GM12878 (cell line): ENCODE results near the gene FAM163B. TPM values are rescaled to one million over a fixed set of nuclear protein-coding genes. Genes with fewer than 3 reads are reported as not detected.

Experiments used
- ATAC-seq: fragments of 200-7000 bp; cut with Tn5 transposase; 3 replicates; pipeline ENCODE4 v1.9.1; 2020; ENCODE audit warnings: mild to moderate bottlenecking, moderate library complexity
- BruUV-seq: library from RNA; stranded (reverse); fragments of 400-500 nt; replicated peaks from 2 replicates; lab custom pipeline; 2021; lab: Mats Ljungman, UMichigan
- CTCF ChIA-PET: fragments of 300-600 bp; sonication (Branson Sonifier 250); formaldehyde crosslinking; extraction: SDS; loops from one replicate; lab custom pipeline; 2021; ENCODE audit warnings: inconsistent platforms; lab: Yijun Ruan, JAX
- POLR2A ChIA-PET: fragments of 350-600 bp; formaldehyde crosslinking; extraction: SDS; loops from one replicate; lab custom pipeline; 2021; ENCODE audit warnings: inconsistent platforms; lab: Charles Lee
- RAD21 ChIA-PET: fragments of 300-600 bp; sonication (Branson Sonifier 250); formaldehyde crosslinking; loops from one replicate; lab custom pipeline; 2023; ENCODE audit warnings: antibody characterized with exemption; ENCODE audit not compliant: unreplicated experiment; lab: Charles Lee
- SMC1A ChIA-PET: fragments of 300-600 bp; sonication (Branson Sonifier 250); formaldehyde crosslinking; loops from one replicate; lab custom pipeline; 2023; ENCODE audit not compliant: unreplicated experiment, uncharacterized antibody; lab: Charles Lee
- DNase-seq: peaks from one replicate; pipeline ENCODE4 v3.0.0-alpha.2; 2011; ENCODE audit warnings: low read depth, low spot score
- FAIRE-seq: peaks from 3 replicates; lab custom pipeline; 2011; peaks lifted over from hg19 to GRCh38; lab: Jason Lieb, UNC
- H2AFZ ChIP-seq: 2 replicates; pipeline ENCODE4 v1.6.0; 2011; ENCODE audit warnings: low read depth, low read length, control low read depth; ENCODE audit not compliant: control insufficient read depth
- H3K27ac ChIP-seq: 2 replicates; pipeline ENCODE4 v1.5.1; 2011; ENCODE audit warnings: control low read depth; ENCODE audit not compliant: control insufficient read depth, insufficient read depth
- H3K27me3 ChIP-seq, 2 experiments: replicated peaks in 1 of 2; 2 replicates each; pipeline versions ENCODE4 v1.6.0 to v1.6.1; 2011; ENCODE audit warnings: low read length in 1 of 2; ENCODE audit not compliant: control insufficient read depth in 2 of 2, insufficient read depth in 2 of 2
- H3K36me3 ChIP-seq, 2 experiments: 2 replicates each; pipeline ENCODE4 v1.5.1; 2011; ENCODE audit warnings: low read length in 1 of 2; ENCODE audit not compliant: control insufficient read depth in 2 of 2, insufficient read depth in 2 of 2
- H3K4me1 ChIP-seq: 2 replicates; pipeline ENCODE4 v1.6.1; 2011; ENCODE audit warnings: mild to moderate bottlenecking, low read length, moderate library complexity, mixed read lengths; ENCODE audit not compliant: control insufficient read depth, insufficient read depth
- H3K4me2 ChIP-seq: 2 replicates; pipeline ENCODE4 v1.6.0; 2011; ENCODE audit warnings: control low read depth; ENCODE audit not compliant: control insufficient read depth, insufficient read depth
- H3K4me3 ChIP-seq: fragments of 200-600 bp; sonication (generic); 2 replicates; pipeline ENCODE4 v1.5.1; 2016
- H3K79me2 ChIP-seq: 2 replicates; pipeline ENCODE4 v1.6.0; 2011; ENCODE audit warnings: low read length; ENCODE audit not compliant: control insufficient read depth, insufficient read depth
- H3K9ac ChIP-seq: 2 replicates; pipeline ENCODE4 v1.8.0; 2011; ENCODE audit warnings: low read length, control low read depth, mixed read lengths; ENCODE audit not compliant: control insufficient read depth, insufficient read depth
- H3K9me3 ChIP-seq: replicated peaks from 3 replicates; pipeline ENCODE4 v1.5.1; 2011; ENCODE audit warnings: mild to moderate bottlenecking, low read length; ENCODE audit not compliant: control insufficient read depth, insufficient read depth
- H4K20me1 ChIP-seq: 2 replicates; pipeline ENCODE4 v1.6.0; 2011; ENCODE audit not compliant: control insufficient read depth, insufficient read depth
- NFXL1 ChIP-seq: fragments of 450-650 bp; IDR thresholded peaks from 2 replicates; pipeline ENCODE4 v1.6.1; 2017; ENCODE audit warnings: antibody characterized with exemption, mild to moderate bottlenecking, borderline replicate concordance
- NFYA ChIP-seq: IDR thresholded peaks from 2 replicates; pipeline ENCODE4 v1.6.1; 2011; ENCODE audit warnings: low read depth, mild to moderate bottlenecking, low read length, improper control_type of control experiment, borderline replicate concordance
- NR2C1 ChIP-seq: fragments of 450-650 bp; IDR thresholded peaks from 2 replicates; pipeline ENCODE4 v1.6.1; 2017; ENCODE audit warnings: antibody characterized with exemption, mild to moderate bottlenecking, moderate library complexity
- RAD21 ChIP-seq: IDR thresholded peaks from 2 replicates; pipeline ENCODE4 v1.6.1; 2011; ENCODE audit warnings: mild to moderate bottlenecking, low read depth, low read length, moderate library complexity; ENCODE audit not compliant: insufficient read depth
- RELA ChIP-seq: fragments of 450-650 bp; IDR thresholded peaks from 2 replicates; pipeline ENCODE4 v1.8.0; 2014; ENCODE audit warnings: borderline replicate concordance; ENCODE audit not compliant: partially characterized antibody
- TCF12 ChIP-seq: IDR thresholded peaks from 2 replicates; pipeline ENCODE4 v1.6.1; 2011; ENCODE audit warnings: low read depth, mild to moderate bottlenecking, low read length
- WGBS: methylation state at CpG from one replicate; pipeline ENCODE4 v1.1.6; 2016; ENCODE audit warnings: low lambda C conversion rate; ENCODE audit not compliant: insufficient replicate concordance, insufficient coverage; ENCODE audit errors: missing lambda C conversion rate; 5-methylcytosine and 5-hydroxymethylcytosine counted together
- in situ Hi-C: fragments of 300-500 bp; cut with MboI; formaldehyde crosslinking; loops from 9 replicates; pipeline ENCODE4 v1.14.3; 2018; ENCODE audit warnings: mixed read lengths
- intact Hi-C: fragments of 100-400 bp; cut with micrococcal nuclease; formaldehyde crosslinking; loops from one replicate; pipeline ENCODE4 v1.14.2; 2022; ENCODE audit not compliant: unreplicated experiment
- polyA plus RNA-seq, 11 experiments: library from polyadenylated mRNA; depleted of rRNA in 4 of 11; unstranded in 6 of 11; stranded (reverse) in 5 of 11; fragments of >200 nt; fragmentation: Nextera tagmentation in 4 of 11; fragmentation: Illumina TruSeq in 1 of 11; extraction: Ambion mirVana in 4 of 11; extraction: Trizol in 1 of 11; gene quantifications; 1 replicate in 1 of 11; 2 replicates in 10 of 11; pipeline versions ENCODE4 v1.2.1 to v1.2.3, GENCODE V29; 2011 to 2016; ENCODE audit warnings: inconsistent platforms in 2 of 11, missing spikeins in 2 of 11, low read depth in 1 of 11
- total RNA-seq, 4 experiments: library from RNA; depleted of rRNA in 3 of 4; stranded (reverse); fragments of >200 nt in 3 of 4; fragmentation: Illumina TruSeq in 1 of 4; extraction: Trizol in 1 of 4; gene quantifications; 2 replicates each; pipeline versions ENCODE4 v1.2.1 to v1.2.3, GENCODE V29; 2013 to 2021

FAM163B gene
- total and polyA plus RNA-seq, 10 of the 15 experiments (the other 5 are each of a cell fraction or from before 2014, with no cell fraction given): not detected

DNA sequence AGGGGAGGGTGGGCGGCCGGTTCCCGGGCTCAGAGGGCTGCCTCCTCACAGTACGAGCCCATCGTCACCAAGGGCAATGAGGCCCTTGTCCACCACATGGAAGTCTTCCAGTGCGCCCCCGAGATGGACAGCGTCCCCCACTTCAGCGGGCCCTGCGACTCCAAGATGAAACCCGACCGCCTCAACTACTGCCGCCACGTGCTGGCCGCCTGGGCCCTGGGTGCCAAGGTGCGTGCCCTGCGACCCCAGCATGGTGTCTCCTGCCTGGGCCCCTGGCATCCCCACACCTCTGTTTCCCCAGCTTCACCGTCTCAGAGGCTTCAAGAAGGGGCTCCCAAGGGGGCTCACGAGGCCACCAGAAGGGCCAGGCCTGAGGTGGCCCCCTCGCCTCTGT is 34.2 kb upstream of the FAM163B start (continued):
- no peak for TF ChIP-seq TCF12
- TF ChIP-seq NR2C1: no peak

DNA sequence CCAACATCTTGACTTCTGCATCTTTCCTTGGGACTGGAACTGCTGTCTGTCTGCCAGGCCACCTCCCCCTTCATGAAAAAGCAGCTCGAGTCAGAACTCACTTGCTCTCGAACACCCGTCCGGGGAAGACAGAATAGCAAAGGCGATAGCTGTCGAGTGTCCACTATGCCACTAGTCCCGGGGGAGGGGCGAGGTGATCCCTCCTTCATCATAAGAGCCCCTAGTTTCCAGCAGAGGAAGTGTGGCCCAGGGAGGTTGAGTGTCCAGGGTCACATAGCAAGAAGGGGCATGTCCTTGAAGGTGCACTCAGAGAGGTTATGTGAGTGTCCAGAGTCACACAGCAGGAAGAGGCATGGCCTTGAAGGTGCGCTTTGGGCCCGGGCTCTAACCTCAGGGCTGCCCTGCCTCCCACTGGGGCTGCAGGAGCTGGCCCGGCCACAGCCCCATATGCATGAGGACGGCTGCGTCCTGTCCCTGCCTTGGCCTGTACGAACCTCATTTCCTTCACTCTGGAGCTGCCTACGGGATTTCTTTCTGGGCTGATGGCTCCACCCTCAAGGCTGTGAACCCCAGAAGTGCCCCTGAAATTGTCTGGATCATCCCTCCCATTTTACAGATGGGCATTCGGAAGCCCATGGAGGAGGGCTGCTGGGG is 33.6 kb upstream of the FAM163B start:
- intact Hi-C loops: no loop called here
- BruUV-seq: no TSS peak

More for the DNA sequence above, 33.6 kb upstream of the FAM163B start:
- no peaks in the 10 kb centered on the region for H3K4me1 ChIP-seq
- H3K36me3 ChIP-seq: no peaks in the 10 kb centered on the region
- in situ Hi-C loops: no loop called here
- 25% methylated on average over 15 of the region's 16 CpGs for WGBS
- H3K27ac ChIP-seq: no peak overlapping the region
- ChIA-PET RAD21 (no interaction called here), POLR2A (no interaction called here), SMC1A (no interaction called here), CTCF (no interaction called here)
- FAIRE-seq: no peak
- no peaks in the 10 kb centered on the region for H3K9me3 ChIP-seq
- TF ChIP-seq RELA (no peak), NFXL1 (no peak), TCF12 (no peak), NFYA (no peak), RAD21 (no peak)
- no peaks in the 10 kb centered on the region for H3K79me2 ChIP-seq
- no peak for DNase-seq
- H3K4me3 ChIP-seq: no peak overlapping the region
- peaks cover 0 to 2% of the 10 kb centered on the region in 2 experiments; a peak in 3 of 4 replicates for H3K27me3 ChIP-seq
- ATAC-seq: no peak
- H2AFZ ChIP-seq: no peak overlapping the region
- H3K9ac ChIP-seq: no peak overlapping the region
- no peak overlapping the region for H3K4me2 ChIP-seq
- no peaks in the 10 kb centered on the region for H4K20me1 ChIP-seq
